Muscle of leg (tissue), 11 donors: ENCODE results near the gene XG. TPM values are rescaled to one million over a fixed set of nuclear protein-coding genes. Genes with fewer than 3 reads are reported as not detected.
"Not testable (repeated sequence)": the region's sequence is repeated elsewhere in the genome, so short reads cannot be mapped to it uniquely, and the experiment has no call there.

Experiments
- DNase-seq: peaks from one replicate; pipeline ENCODE4 v3.0.0; 2013
- H3K27ac ChIP-seq: one replicate; pipeline ENCODE4 v1.5.1; 2013; ENCODE audit warnings: mild to moderate bottlenecking, low read length, control low read depth
- H3K27me3 ChIP-seq: one replicate; pipeline ENCODE4 v1.6.1; 2013; ENCODE audit warnings: low read length; ENCODE audit not compliant: control insufficient read depth, insufficient read depth
- H3K36me3 ChIP-seq: one replicate; pipeline ENCODE4 v1.6.1; 2013; ENCODE audit warnings: low read length; ENCODE audit not compliant: control insufficient read depth, insufficient read depth
- H3K4me1 ChIP-seq: one replicate; pipeline ENCODE4 v1.6.1; 2013; ENCODE audit warnings: low read length; ENCODE audit not compliant: control insufficient read depth, insufficient read depth
- H3K4me3 ChIP-seq: one replicate; pipeline ENCODE4 v1.5.1; 2013; ENCODE audit warnings: low read length, control low read depth
- H3K9me3 ChIP-seq: replicated peaks from 2 replicates; pipeline ENCODE4 v1.6.1; 2013; ENCODE audit warnings: low read depth, low read length; ENCODE audit not compliant: control insufficient read depth
- WGBS: methylation state at CpG from one replicate; pipeline ENCODE4 v1.1.5; 2013; ENCODE audit warnings: missing lambda C conversion rate; ENCODE audit not compliant: insufficient coverage; 5-methylcytosine and 5-hydroxymethylcytosine counted together
- polyA plus RNA-seq, 8 donors: library from polyadenylated mRNA; unstranded; fragments of 120-200 nt; gene quantifications; one replicate each; pipeline versions ENCODE4 v1.2.1 to v1.2.3, GENCODE V29; 2013; ENCODE audit warnings: inconsistent platforms in 1 of 8, low replicate concordance in 1 of 8; ENCODE audit not compliant: insufficient read length in 8 of 8, insufficient read depth in 1 of 8
- total RNA-seq: library from RNA; stranded (reverse); fragments of 120-200 nt; gene quantifications from one replicate; pipeline ENCODE4 v1.2.4, GENCODE V29; 2013

Gene XG
- total and polyA plus RNA-seq, 9 donors: 0.25 to 3.7 (median 1.0) TPM

GRCh38 chrX:2756548-2756947 lies 4.7 kb downstream of the XG start:
- Histone ChIP-seq H3K27me3 (peaks cover 4% of the 10 kb centered on the region), H3K4me3 (no peak overlapping the region), H3K36me3 (no peaks in the 10 kb centered on the region), H3K4me1 (no peaks in the 10 kb centered on the region), H3K9me3 (no peaks in the 10 kb centered on the region), H3K27ac (no peak overlapping the region)
- 79% methylated on average over 10 of the region's 10 CpGs for WGBS
- no peak for DNase-seq

- H3K27ac ChIP-seq: no peak overlapping the region
- DNase-seq: no peak
- 74% methylated on average over 2 of the region's 2 CpGs for WGBS
Observed at GRCh38 chrX:2761246-2761645, 9.4 kb downstream of the XG start.

GRCh38 chrX:2762671-2763070 lies 10.8 kb downstream of the XG start:
- not testable (repeated sequence) for H3K36me3 ChIP-seq, H3K9me3 ChIP-seq, DNase-seq, H3K27ac ChIP-seq, H3K4me3 ChIP-seq, H3K4me1 ChIP-seq, H3K27me3 ChIP-seq
- WGBS: no CpG with 5 or more reads among the region's 4 CpGs

More at GRCh38 chrX:2761246-2761645, 9.4 kb downstream of the XG start:
- no peaks in the 10 kb centered on the region for H3K4me1 ChIP-seq
- H3K27me3 ChIP-seq: peaks cover 4% of the 10 kb centered on the region
- no peaks in the 10 kb centered on the region for H3K36me3 ChIP-seq
- no peak overlapping the region for H3K4me3 ChIP-seq
- no peaks in the 10 kb centered on the region for H3K9me3 ChIP-seq

- H3K4me3 ChIP-seq, DNase-seq, H3K27me3 ChIP-seq, H3K36me3 ChIP-seq, H3K27ac ChIP-seq, H3K4me1 ChIP-seq, H3K9me3 ChIP-seq: not testable (repeated sequence)
- WGBS: 76% methylated on average over 10 of the region's 19 CpGs
Observed at GRCh38 chrX:2764766-2765548, 13.1 kb downstream of the XG start.

GRCh38 chrX:2765549-2765830 lies 13.7 kb downstream of the XG start:
- 78% methylated on average over 4 of the region's 5 CpGs for WGBS
- Histone ChIP-seq H3K27me3 (peaks cover 2% of the 10 kb centered on the region), H3K4me1 (peaks cover 3% of the 10 kb centered on the region), H3K27ac (no peak overlapping the region), H3K36me3 (no peaks in the 10 kb centered on the region), H3K9me3 (no peaks in the 10 kb centered on the region), H3K4me3 (no peak overlapping the region)
- no peak for DNase-seq

- 62% methylated on average over 10 of the region's 11 CpGs for WGBS
- Histone ChIP-seq H3K4me3 (no peak overlapping the region), H3K4me1 (peaks cover 3% of the 10 kb centered on the region), H3K9me3 (no peaks in the 10 kb centered on the region), H3K27ac (no peak overlapping the region), H3K27me3 (peaks cover 2% of the 10 kb centered on the region), H3K36me3 (no peaks in the 10 kb centered on the region)
- no peak for DNase-seq
Observed at GRCh38 chrX:2766906-2767305, 15.1 kb downstream of the XG start.

GRCh38 chrX:2767631-2768455 lies 16.0 kb downstream of the XG start:
- peaks cover 2% of the 10 kb centered on the region for H3K27me3 ChIP-seq
- 38% methylated on average over 19 of the region's 25 CpGs for WGBS
- no peak overlapping the region for H3K27ac ChIP-seq
- DNase-seq: no peak
- peaks cover 3% of the 10 kb centered on the region for H3K4me1 ChIP-seq
- H3K36me3 ChIP-seq: no peaks in the 10 kb centered on the region
- no peaks in the 10 kb centered on the region for H3K9me3 ChIP-seq
- no peak overlapping the region for H3K4me3 ChIP-seq

- Histone ChIP-seq H3K36me3 (no peaks in the 10 kb centered on the region), H3K27ac (no peak overlapping the region), H3K27me3 (peaks cover 2% of the 10 kb centered on the region), H3K4me3 (no peak overlapping the region), H3K4me1 (peaks cover 3% of the 10 kb centered on the region), H3K9me3 (no peaks in the 10 kb centered on the region)
- DNase-seq: no peak
- no CpG with 5 or more reads among the region's 1 CpG for WGBS
Observed at GRCh38 chrX:2769615-2770014, 17.8 kb downstream of the XG start.

GRCh38 chrX:2773166-2774055 lies 21.6 kb downstream of the XG start:
- H3K4me3 ChIP-seq, H3K27me3 ChIP-seq, H3K36me3 ChIP-seq, DNase-seq, H3K4me1 ChIP-seq, H3K27ac ChIP-seq, H3K9me3 ChIP-seq: not testable (repeated sequence)
- 89% methylated on average over 8 of the region's 10 CpGs for WGBS

GRCh38 chrX:2774057-2774456 lies 22.2 kb downstream of the XG start:
- Histone ChIP-seq H3K27ac (no peak overlapping the region), H3K4me1 (no peaks in the 10 kb centered on the region), H3K27me3 (peaks cover 2% of the 10 kb centered on the region), H3K4me3 (no peak overlapping the region), H3K9me3 (peaks cover 2% of the 10 kb centered on the region), H3K36me3 (no peaks in the 10 kb centered on the region)
- DNase-seq: no peak
- 76% methylated on average over 2 of the region's 5 CpGs for WGBS
